HG02759 (cell line): Measurements from ENCODE around the gene PRAMEF18.
"Not testable (repeated sequence)": the region's sequence is repeated elsewhere in the genome, so short reads cannot be mapped to it uniquely, and the experiment has no call there.

Experiments
- ATAC-seq: cut with Tn5 transposase; IDR thresholded peaks from one replicate; pipeline ENCODE4 v1.9.1; 2021; ENCODE audit warnings: mild to moderate bottlenecking, moderate library complexity; ENCODE audit not compliant: unreplicated experiment

PRAMEF18 gene

GRCh38 chr1:13225675-13226204 lies at the start of gene PRAMEF18:
PRAMEF18 (minus strand) TSS chr1:13226154; CDS start chr1:13226106, 48 bp downstream.
- not testable (repeated sequence) for ATAC-seq

- ATAC-seq: not testable (repeated sequence)
Observed at GRCh38 chr1:13265124-13265523, 39.2 kb upstream of the PRAMEF18 start.

- not testable (repeated sequence) for ATAC-seq
Observed at GRCh38 chr1:13253898-13254297, 27.9 kb upstream of the PRAMEF18 start, which contains the start of gene PRAMEF5. PRAMEF5 (plus strand) TSS chr1:13254198; CDS start chr1:13259269, 5,071 bp downstream.

GRCh38 chr1:13247122-13247521 lies 21.2 kb upstream of the PRAMEF18 start:
- not testable (repeated sequence) for ATAC-seq

- not testable (repeated sequence) for ATAC-seq
Observed at GRCh38 chr1:13246554-13246871, 20.6 kb upstream of the PRAMEF18 start.

GRCh38 chr1:13245841-13246553 lies 20.0 kb upstream of the PRAMEF18 start:
- ATAC-seq: not testable (repeated sequence)

- not testable (repeated sequence) for ATAC-seq
Observed at GRCh38 chr1:13243536-13244263, 17.7 kb upstream of the PRAMEF18 start.

GRCh38 chr1:13239633-13240032 lies 13.7 kb upstream of the PRAMEF18 start:
- ATAC-seq: not testable (repeated sequence)

- not testable (repeated sequence) for ATAC-seq
Observed at GRCh38 chr1:13237572-13237971, 11.6 kb upstream of the PRAMEF18 start.

GRCh38 chr1:13234057-13234456 lies 8.1 kb upstream of the PRAMEF18 start:
- ATAC-seq: not testable (repeated sequence)

- not testable (repeated sequence) for ATAC-seq
Observed at GRCh38 chr1:13232056-13232455, 6.1 kb upstream of the PRAMEF18 start.

GRCh38 chr1:13231061-13231750 lies 5.3 kb upstream of the PRAMEF18 start:
- ATAC-seq: not testable (repeated sequence)

GRCh38 chr1:13230601-13231000 lies 4.6 kb upstream of the PRAMEF18 start:
- not testable (repeated sequence) for ATAC-seq

- ATAC-seq: not testable (repeated sequence)
Observed at GRCh38 chr1:13230096-13230495, 4.1 kb upstream of the PRAMEF18 start.

- ATAC-seq: no peak
Observed at GRCh38 chr1:13228343-13228781, 2.4 kb upstream of the PRAMEF18 start.

GRCh38 chr1:13227271-13228055 lies 1.5 kb upstream of the PRAMEF18 start:
- ATAC-seq: not testable (repeated sequence)

GRCh38 chr1:13224480-13225060 lies 1.4 kb downstream of the PRAMEF18 start:
- no peak for ATAC-seq

- not testable (repeated sequence) for ATAC-seq
Observed at GRCh38 chr1:13222788-13223187, 3.2 kb downstream of the PRAMEF18 start.

GRCh38 chr1:13219203-13219602 lies 6.8 kb downstream of the PRAMEF18 start:
- not testable (repeated sequence) for ATAC-seq

GRCh38 chr1:13216619-13217018 lies 9.3 kb downstream of the PRAMEF18 start:
- ATAC-seq: not testable (repeated sequence)
